GM12875 (cell line): ENCODE measurements around the gene BCL3.
"Not testable (repeated sequence)": the region's sequence is repeated elsewhere in the genome, so short reads cannot be mapped to it uniquely, and the experiment has no call there.

Experiments used
- H3K4me3 ChIP-seq: one replicate; pipeline ENCODE4 v1.5.1; 2011; ENCODE audit warnings: low read depth, low read length, control low read depth
- CTCF ChIP-seq: IDR thresholded peaks from 2 replicates; pipeline ENCODE4 v1.5.1; 2011; ENCODE audit warnings: low read depth, mild to moderate bottlenecking, control low read depth, inconsistent platforms, low read length, moderate library complexity, borderline replicate concordance; ENCODE audit not compliant: insufficient read depth

BCL3 gene

GRCh38 chr19:44714597-44715169 lies 33.8 kb upstream of the BCL3 start:
- TF ChIP-seq CTCF: no peak
- no peak overlapping the region for H3K4me3 ChIP-seq

- no peak overlapping the region for H3K4me3 ChIP-seq
- TF ChIP-seq CTCF: no peak
Measured at GRCh38 chr19:44717603-44718002, 30.9 kb upstream of the BCL3 start.

GRCh38 chr19:44718441-44719261 lies 29.9 kb upstream of the BCL3 start:
- no peak for TF ChIP-seq CTCF
- no peak overlapping the region for H3K4me3 ChIP-seq

- TF ChIP-seq CTCF: no peak
- H3K4me3 ChIP-seq: no peak overlapping the region
Measured at GRCh38 chr19:44719262-44719701, 29.2 kb upstream of the BCL3 start.

- H3K4me3 ChIP-seq: not testable (repeated sequence)
Measured at GRCh38 chr19:44720396-44720795, 28.1 kb upstream of the BCL3 start.

GRCh38 chr19:44720945-44721344 lies 27.6 kb upstream of the BCL3 start:
- no peak for TF ChIP-seq CTCF
- no peak overlapping the region for H3K4me3 ChIP-seq

- not testable (repeated sequence) for H3K4me3 ChIP-seq
Measured at GRCh38 chr19:44721369-44721768, 27.1 kb upstream of the BCL3 start.

- TF ChIP-seq CTCF: no peak
- no peak overlapping the region for H3K4me3 ChIP-seq
Measured at GRCh38 chr19:44722131-44723121, 26.1 kb upstream of the BCL3 start.
